ENCODE data around the gene MBLAC1. TPM values are rescaled to one million over a fixed set of nuclear protein-coding genes. Genes with fewer than 3 reads are reported as not detected.

MBLAC1 gene, protein sequence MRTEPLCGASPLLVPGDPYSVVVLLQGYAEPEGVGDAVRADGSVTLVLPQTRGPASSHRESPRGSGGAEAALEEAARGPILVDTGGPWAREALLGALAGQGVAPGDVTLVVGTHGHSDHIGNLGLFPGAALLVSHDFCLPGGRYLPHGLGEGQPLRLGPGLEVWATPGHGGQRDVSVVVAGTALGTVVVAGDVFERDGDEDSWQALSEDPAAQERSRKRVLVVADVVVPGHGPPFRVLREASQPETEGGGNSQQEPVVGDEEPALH
- 1.6 TPM for polyA plus RNA-seq (2013, experiment 1 of 2; ENCODE audit: insufficient read length)
- 0.78 TPM for polyA plus RNA-seq (2013, experiment 2 of 2; ENCODE audit: insufficient read length)

DNA sequence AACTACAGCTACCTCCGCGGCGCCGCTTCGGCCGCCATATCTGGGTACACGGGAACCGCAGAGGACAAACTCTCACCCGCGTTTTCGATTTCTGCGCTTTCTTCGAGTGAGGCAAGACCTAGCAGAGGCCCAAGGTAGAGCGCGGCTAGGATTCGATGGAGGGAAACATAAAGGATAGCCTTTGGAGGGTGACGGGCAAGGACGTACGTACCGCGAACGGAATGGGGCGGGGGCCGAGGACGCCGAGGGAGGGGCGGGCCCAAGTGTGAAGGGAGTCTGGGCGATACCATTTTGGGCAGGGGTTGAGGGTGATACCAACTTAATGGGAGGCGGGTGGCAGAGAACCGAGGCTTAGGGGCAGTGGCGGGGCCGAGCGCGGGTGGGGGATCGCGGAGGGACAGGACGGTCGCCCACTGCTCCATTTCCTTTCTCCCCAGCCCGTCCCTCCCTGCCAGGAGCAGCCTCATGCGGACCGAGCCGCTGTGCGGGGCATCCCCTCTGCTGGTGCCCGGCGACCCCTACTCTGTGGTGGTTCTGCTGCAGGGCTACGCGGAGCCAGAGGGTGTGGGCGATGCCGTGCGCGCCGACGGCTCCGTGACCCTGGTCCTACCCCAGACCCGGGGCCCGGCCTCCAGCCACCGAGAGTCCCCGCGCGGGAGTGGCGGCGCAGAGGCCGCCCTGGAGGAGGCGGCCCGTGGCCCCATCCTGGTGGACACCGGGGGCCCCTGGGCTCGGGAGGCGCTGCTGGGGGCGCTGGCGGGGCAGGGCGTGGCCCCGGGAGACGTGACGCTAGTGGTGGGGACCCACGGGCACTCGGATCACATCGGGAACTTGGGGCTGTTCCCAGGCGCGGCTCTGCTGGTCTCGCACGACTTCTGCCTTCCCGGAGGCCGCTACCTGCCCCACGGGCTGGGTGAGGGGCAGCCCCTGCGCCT lies at the start of gene MBLAC1:
MBLAC1 (plus strand) TSS at position 37 of the 935 bp plus-strand sequence; CDS start at position 466, 429 bp downstream.
- DNase-seq: peak; percentile 92

DNA sequence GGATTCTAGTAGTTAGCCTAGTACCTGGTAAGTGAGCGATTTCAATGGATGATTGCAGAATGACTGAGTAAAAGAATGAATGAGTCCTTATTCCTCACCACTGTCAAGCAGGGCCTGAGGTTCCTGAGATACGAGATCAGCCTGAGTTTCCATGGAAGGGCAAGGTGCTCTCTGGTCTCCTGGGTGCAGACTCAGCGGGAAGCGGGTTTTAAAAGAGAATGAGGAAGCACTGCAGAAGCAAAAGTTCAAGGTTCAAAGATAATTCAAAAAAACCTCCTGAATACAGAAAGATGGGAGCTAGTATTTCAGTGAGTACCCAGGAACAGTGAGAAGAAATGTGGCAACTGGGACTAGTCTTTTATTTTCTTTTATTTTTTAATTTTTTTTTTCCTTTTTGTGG lies 49.6 kb upstream of the MBLAC1 start:
- DNase-seq: no peak

DNA sequence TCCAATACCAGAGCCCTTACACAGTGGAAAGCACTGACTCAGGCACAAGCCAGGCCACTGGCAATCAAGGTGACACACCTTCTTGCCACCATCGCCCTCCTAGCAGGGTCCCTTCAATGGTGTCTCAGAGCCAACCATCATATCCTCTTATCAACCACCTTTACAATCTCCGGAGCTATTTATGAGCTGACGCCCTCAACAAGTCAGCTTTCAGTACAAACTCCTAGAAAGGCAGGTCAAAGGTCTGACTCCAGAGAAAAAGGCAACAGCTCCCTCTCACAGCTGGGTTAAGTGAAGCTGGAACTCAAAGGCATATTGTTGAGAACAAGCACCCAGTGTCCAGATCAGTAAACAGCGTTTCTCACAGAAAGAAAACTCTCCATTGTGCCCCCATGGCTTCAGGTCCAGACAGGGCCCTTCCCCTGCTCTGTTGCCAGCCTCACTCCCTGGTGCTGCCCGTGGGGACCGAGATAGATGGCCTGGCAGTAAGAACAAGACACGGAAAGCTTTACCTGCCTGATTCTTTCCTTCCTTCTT lies 47.7 kb upstream of the MBLAC1 start:
- no peak for DNase-seq

DNA sequence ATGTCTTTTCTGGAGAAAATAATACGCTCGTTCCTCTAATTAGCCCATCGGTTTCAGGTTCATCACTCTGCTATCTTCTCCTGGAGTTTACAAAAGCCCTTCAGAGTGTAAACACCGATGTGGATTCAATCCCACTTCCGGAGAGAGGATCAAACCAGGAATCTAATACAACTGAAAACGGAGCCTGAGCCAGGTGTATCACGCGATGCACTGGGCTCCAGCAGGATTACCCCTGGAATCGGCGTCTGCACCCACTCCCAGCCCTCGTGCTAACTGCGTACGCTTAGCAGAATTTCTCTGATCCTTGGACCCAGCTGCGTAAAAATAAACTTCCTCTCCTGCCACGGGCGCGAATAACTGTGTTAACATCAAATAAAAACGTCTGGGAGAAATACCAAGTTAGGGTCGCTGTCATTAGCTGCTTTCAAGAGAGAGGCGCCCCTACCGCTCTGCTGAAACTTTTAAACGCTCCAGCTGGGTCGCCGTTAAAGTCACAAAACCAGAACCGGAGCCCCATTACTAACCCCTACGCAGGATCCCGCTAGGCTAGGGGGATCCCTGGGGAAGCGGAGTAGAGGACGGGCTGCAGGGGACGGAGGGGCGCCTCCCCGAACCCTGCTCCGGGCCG lies 45.7 kb upstream of the MBLAC1 start:
- DNase-seq: no peak

DNA sequence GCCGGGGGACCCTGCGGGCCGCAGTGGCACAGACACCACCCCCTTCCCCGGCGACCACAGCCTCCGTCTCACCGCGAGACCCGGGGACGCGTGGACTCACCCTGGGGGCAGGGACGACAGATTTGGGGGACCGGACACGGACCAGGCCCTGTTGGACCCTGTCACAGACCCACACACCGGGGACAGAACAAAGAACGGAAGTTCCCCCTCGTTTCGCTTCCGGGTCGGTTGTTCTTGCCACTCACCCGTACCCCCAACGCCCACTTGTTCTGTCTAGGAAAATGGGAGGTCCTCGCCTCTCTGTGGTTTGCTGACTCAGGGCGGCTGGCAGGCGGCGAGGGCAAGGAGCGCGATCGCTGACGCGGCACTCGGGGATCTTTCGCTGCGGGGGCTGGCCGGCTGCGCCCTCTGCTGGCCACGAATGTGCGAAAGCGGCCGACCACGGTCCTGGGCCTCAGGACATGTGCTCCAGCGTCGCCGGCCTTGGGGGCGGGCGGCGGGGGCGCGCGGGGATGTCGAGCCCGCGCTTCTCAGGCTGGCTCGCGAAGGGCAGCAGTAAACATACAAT lies 45.1 kb upstream of the MBLAC1 start, which contains the start of gene ZNF3:
ZNF3 (minus strand) TSS at position 189 of the 568 bp plus-strand sequence. CDS start 4,366 bp downstream, outside the sequence.
- DNase-seq: peak; percentile 99

DNA sequence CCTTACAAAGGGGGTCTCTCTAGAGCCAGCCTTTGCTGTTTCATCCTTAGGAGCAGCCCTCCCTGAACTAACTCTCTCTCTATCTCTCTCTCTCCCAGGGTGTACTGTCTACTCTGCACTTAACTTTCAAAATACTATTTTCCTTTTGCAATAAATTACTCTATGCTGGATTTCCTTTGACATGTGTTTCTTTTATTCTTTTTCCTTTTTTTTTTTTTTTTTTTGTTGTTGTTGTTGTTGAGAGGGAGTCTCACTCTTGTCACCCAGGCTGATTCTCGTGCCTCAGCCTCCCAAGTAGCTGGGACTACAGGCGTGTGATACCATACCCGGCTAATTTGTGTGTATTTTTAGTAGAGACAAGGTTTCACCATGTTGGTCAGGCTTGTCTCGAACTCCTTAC lies 43.8 kb upstream of the MBLAC1 start:
- DNase-seq: no peak

DNA sequence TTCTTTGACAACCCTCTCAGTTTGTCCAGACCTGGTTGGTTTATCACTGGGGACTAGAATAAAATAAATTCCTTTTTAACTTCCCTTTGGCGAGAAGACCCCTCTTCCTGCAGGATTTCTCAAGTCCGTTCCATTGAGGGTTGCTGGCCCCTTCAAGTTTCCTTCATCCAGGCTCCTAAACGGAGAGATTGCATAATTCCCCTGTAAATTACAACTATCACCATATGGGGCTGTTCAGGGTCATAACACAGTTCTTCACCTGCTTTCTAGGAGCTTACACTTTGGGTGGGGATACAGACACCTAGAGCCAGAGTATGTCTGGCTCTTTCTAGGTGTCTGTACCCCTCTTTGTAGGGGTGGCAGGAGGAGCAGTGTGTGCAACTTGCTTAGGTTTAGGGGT lies 41.3 kb upstream of the MBLAC1 start:
- DNase-seq: no peak

DNA sequence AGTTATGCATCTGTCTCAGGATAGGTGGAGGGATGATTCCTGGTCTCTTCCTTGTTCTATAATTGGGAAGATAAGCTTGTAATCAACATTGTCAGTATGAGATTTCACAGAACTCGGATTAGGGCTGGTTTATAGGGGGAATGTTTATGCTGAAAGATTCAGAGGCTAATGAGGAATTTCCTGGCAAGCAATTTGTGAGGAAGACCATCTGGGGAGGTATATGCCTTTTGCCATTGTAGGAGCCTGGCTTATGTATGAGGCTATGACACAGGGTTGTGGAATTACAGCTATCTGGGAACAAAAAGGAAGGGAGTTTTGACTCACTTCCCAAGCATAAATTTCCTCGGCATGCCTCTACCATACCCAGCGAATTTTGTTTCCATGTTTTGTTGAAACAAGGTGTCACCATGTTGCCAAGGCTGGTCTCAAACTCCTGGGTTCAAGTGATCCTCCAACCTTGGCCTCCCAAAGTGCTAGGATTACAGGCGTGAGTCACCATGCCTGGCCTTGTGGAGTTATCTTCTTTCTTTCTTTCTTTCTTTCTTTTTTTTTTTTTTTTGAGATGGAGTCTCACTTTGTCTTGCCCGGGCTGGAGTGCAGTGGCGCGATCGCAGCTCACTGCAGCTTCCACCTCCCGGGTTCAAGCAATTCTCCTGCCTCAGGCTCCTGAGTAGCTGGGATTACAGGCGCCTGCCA lies 39.6 kb upstream of the MBLAC1 start:
- DNase-seq: peak; percentile 98

DNA sequence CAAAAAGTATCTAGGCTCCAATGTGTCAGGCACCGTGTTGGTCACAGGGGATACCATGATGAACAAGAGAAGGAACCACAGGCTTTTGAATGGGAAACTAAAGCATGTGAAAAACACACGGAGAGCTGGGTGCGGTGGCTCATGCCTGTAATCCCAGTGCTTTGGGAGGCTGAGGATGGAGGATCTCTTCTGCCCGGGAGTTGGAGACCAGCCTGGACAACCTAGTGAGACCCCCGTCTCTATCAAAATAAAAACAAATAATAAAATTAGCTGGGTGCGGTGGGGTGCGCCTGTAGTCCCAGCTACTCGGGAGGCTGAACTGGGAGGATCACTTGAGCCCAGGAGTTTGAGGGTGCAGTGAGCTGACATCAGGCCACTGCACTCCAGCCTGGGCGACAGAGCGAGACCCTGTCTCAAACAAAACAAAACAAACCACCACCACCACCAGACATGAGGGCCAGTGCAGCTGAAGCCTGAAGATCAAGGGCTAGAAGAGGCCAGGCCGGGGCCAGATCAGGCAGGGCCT lies 38.6 kb upstream of the MBLAC1 start:
- no peak for DNase-seq

DNA sequence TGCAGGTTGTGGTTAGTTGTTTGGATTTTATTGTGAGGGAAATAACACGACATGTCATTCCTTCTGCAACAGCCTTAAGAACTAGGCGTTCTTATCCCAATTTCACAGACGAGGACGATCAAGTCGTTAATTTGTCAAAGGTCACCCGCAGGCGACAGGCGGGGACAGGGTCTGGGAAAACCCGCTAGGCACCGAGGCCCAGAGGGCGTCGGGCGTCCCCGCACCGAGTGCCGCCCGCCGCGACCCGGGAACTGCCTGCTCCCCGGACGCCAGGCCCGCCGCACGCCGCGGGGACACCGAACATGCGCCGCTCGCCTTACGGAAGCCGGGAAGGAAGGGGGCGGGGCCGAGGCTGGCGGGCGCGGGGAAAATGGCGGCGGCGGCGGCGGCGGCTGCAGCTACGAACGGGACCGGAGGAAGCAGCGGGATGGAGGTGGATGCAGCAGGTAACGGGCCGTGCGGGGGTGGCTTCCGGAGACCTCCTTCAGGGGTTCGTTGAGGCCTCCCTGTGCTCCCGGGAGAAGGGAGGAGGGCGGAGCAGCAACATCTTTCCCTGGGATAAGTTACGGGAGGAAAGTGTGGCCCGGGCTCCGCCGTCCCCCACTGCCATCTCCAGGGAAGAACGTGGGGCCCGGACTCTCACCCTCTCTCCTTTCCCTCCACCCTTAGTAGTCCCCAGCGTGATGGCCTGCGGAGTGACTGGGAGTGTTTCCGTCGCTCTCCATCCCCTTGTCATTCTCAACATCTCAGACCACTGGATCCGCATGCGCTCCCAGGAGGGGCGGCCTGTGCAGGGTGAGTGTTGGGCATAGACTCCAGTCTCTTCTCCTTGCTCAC lies 37.9 kb upstream of the MBLAC1 start, which contains the start of gene COPS6:
COPS6 (plus strand) TSS at position 349 of the 837 bp plus-strand sequence; CDS start at position 371, 22 bp downstream.
- peak; percentile 84 for DNase-seq

DNA sequence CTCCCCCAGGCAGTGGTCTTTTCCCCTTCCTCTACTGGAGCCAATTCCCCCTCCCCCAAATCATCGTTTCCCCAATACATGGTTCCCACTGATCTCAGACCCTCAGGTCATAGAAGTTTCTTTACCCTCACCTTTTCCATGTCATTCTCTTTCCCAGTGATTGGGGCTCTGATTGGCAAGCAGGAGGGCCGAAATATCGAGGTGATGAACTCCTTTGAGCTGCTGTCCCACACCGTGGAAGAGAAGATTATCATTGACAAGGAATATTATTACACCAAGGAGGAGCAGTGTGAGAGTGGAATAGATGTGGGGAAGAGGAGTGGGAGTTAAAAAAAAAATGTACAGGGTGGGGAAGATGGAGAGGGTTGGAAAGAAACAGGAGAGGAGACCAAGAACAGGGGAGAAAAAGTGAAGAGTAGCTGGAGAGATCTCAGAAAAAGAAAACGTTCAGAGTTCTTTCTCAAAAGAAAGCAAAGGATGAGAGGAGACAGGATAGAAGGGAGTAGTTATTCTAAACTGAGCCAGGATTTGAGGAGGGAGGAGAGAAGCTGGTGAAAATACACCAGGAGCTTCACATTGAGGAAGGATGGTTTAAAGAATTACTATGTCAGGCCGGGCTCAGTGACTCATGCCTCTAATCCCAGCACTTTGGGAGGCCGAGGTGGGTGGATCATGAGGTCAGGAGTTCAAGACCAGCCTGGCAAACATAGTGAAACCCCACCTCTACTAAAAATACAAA lies 37.1 kb upstream of the MBLAC1 start:
- DNase-seq: peak; percentile 43

DNA sequence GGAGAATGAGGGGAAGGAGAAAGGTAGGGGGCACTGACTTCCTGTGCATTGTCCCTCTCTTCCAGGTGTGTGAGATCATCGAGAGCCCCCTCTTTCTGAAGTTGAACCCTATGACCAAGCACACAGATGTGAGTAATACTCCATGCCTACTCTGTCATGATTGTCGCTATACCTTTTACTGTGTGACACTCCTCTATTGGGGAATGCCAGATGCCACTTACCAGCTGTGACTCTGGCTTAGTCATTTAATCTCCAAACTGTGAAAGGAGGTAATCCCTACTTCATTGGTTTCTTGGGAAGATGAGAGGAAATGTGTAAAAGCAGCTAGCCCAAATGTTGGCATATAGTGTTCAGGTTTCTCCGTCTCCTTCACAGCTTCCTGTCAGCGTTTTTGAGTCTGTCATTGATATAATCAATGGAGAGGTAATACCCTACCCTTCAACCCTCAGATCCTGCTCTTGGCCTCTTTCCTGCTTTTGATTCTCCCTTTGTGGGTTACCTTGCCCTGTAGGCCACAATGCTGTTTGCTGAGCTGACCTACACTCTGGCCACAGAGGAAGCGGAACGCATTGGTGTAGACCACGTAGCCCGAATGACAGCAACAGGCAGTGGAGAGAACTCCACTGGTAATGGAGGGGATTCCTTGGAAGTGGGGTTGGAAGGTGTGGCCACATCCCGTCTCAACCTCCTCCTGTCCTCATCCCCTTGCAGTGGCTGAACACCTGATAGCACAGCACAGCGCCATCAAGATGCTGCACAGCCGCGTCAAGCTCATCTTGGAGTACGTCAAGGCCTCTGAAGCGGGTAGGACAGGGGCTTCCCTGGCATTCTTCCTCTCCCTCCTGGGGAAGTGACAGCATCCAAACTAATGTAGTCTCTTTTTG lies 36.0 kb upstream of the MBLAC1 start:
- DNase-seq: no peak

DNA sequence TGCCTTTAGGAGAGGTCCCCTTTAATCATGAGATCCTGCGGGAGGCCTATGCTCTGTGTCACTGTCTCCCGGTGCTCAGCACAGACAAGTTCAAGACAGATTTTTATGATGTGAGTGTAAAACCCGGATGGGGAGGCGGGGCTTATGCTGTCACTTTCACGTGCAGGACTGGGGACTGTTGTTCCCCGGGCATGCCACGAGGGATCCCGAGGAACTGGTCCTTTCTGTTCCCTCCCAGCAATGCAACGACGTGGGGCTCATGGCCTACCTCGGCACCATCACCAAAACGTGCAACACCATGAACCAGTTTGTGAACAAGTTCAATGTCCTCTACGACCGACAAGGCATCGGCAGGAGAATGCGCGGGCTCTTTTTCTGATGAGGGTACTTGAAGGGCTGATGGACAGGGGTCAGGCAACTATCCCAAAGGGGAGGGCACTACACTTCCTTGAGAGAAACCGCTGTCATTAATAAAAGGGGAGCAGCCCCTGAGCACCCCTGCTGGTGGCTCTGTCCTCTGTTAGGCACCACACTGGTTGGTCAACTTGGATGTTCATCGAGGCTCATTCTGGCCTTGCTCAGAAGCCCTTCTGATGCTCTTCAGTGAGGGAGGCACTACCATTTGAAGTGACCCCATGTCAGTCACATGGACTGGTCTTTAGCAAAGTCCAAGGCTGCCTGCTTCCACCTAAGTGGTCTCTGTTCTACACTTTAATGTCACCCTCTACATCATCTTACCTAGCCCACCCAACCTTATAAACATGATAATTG lies 35.2 kb upstream of the MBLAC1 start:
- DNase-seq: peak; percentile 57

DNA sequence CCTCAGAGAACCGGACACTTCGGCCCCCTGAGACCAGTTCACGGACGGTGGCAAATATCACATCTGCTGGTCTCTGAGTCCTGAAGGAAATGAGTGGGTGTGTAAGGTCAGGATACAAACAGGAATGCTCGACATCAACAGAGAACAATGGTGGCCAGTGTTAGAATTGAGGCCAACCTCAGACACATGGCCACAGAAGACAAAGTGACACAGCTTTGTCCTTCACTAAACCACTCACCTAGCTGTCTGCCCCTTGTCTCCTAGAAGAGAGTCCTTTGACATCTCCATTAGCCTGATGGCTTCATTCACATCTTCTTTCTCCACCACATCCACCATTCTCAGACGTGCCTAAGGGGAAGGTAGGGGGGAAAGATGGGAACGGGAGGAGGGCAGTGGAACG lies 33.7 kb upstream of the MBLAC1 start:
- no peak for DNase-seq

DNA sequence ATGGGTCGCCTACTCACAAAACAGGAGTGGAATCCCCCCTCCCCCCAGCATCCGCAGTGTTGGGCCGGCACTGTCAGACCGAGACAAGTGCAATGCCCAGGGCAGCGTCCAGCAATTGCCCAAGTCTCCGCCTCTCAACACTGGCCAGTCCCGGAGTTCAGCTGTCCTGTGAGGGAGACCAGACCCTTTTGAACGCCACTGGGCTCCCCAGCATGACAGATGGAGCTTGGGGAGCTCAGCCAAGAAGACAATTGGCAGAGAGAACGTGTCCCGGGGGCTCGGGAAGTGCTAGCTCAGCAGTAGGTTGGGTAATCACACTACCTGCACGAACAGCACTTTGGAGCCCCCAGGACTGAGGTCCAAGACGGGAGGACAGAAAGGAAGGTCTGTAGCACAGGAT lies 33.3 kb upstream of the MBLAC1 start:
- DNase-seq: no peak

DNA sequence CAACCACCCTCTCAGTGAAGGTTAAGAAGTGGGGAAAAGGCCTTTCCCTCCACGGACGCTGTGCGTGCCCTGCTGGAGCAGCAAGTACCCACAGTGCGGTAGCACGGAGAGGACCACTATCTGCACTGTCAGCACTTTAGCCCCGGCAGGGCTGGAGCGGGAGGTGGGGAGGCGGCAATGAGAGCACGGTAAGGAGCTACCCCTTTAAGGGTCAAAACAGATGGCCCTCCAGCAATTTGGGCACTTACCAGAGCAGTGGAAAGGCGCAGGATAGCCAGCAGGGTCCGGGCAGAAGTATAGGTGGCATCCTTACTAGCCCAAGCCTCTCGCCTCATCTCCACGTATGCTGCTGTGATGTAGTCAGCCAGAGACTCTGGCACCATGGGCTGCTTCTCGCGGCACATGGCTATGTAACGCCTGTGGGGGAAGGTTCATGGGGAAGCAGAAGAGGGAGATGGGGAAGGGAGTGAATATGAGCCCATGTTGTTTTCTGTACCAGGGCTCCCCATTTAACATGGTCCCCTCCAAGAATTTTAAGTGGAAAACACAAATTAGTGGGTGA lies 32.8 kb upstream of the MBLAC1 start:
- DNase-seq: no peak

DNA sequence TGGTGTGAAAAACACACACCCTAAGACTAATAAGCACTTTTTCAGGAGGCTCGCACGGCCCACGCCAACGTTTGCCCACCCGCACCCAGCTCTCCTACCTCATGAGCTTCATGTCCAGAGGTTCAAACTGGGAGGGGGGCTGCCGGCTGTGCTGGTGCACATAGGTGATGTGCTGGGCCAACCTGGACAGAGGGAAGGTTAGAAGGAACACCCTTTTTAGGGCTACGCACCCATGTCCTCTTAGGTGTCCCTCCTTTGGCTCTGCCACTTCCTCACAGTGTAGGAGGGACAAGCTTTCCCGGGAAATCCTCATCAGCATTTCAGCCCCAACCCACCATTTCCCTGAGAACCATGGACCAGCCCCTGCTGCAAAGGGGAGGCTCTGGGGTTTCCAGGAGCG lies 31.5 kb upstream of the MBLAC1 start:
- no peak for DNase-seq
